Left ventricle myocardium inferior (tissue), 1 donor: ENCODE measurements around the gene ARHGAP42. TPM values are rescaled to one million over a fixed set of nuclear protein-coding genes. Genes with fewer than 3 reads are reported as not detected.
"Not testable (repeated sequence)": the region's sequence is repeated elsewhere in the genome, so short reads cannot be mapped to it uniquely, and the experiment has no call there.

Experiments used
- DNase-seq: peaks from one replicate; pipeline ENCODE4 v3.0.0-alpha.2; 2020
- H3K27ac ChIP-seq: fragments of 200-600 bp; replicated peaks from 2 replicates; pipeline ENCODE4 v1.8.0; 2021
- H3K27me3 ChIP-seq: fragments of 200-600 bp; 2 replicates; pipeline ENCODE4 v1.8.0; 2021; ENCODE audit warnings: low read depth
- H3K36me3 ChIP-seq: fragments of 200-600 bp; 2 replicates; pipeline ENCODE4 v1.8.0; 2021
- H3K4me1 ChIP-seq: fragments of 200-600 bp; 2 replicates; pipeline ENCODE4 v1.8.0; 2021
- H3K4me3 ChIP-seq: fragments of 200-600 bp; 2 replicates; pipeline ENCODE4 v1.8.0; 2021; ENCODE audit warnings: mild to moderate bottlenecking, moderate library complexity
- H3K9me3 ChIP-seq: fragments of 200-600 bp; replicated peaks from 2 replicates; pipeline ENCODE4 v1.8.0; 2021
- intact Hi-C: fragments of 100-400 bp; cut with micrococcal nuclease; formaldehyde crosslinking; loops from one replicate; pipeline ENCODE4 v1.11.0; 2022
- total RNA-seq: library from RNA; stranded (reverse); fragmentation: NEBNext Ultra II Directional; extraction: Animal tissue kit (Norgen Biotek cat#: 25700); gene quantifications from one replicate; pipeline ENCODE4 v1.2.1, GENCODE V29; 2021
- TF ChIP-seq, protein P1 (sequence below): fragments of 200-600 bp; IDR thresholded peaks from 2 replicates; pipeline ENCODE4 v1.8.0; 2021; ENCODE audit warnings: antibody characterized with exemption, mild to moderate bottlenecking, borderline replicate concordance
- donor health status: DM: no; HTN: yes; CAD: no; lungs with severe emphysema.

Gene ARHGAP42
- total RNA-seq, 1 donor from 2014 or later = 11.1 TPM

DNA sequence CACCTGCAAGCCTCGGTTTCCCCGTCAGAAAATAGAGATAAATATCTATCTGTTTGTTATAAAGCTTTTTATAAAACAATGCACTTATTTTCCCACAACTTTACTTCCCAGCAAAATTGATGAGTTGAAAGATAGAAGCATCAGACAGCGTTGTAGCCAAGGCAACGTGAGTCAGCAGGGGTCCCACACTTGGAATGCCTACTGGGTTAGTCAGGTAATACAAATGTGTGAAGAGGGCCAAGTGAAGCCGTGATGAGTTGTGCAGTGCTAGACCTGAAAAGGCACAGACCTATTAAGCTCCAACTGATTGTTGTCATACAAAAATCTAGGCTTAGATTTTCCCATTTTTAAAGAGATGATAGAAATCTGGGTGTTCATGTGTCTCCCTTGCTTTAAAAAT is 323.8 kb downstream of the ARHGAP42 start:
- Histone ChIP-seq H3K27me3 (no peaks in the 10 kb centered on the region), H3K4me1 (no peaks in the 10 kb centered on the region), H3K4me3 (no peak overlapping the region), H3K9me3 (no peaks in the 10 kb centered on the region), H3K36me3 (no peaks in the 10 kb centered on the region), H3K27ac (no peak overlapping the region)
- TF ChIP-seq, protein P1, sequence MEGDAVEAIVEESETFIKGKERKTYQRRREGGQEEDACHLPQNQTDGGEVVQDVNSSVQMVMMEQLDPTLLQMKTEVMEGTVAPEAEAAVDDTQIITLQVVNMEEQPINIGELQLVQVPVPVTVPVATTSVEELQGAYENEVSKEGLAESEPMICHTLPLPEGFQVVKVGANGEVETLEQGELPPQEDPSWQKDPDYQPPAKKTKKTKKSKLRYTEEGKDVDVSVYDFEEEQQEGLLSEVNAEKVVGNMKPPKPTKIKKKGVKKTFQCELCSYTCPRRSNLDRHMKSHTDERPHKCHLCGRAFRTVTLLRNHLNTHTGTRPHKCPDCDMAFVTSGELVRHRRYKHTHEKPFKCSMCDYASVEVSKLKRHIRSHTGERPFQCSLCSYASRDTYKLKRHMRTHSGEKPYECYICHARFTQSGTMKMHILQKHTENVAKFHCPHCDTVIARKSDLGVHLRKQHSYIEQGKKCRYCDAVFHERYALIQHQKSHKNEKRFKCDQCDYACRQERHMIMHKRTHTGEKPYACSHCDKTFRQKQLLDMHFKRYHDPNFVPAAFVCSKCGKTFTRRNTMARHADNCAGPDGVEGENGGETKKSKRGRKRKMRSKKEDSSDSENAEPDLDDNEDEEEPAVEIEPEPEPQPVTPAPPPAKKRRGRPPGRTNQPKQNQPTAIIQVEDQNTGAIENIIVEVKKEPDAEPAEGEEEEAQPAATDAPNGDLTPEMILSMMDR = no peak
- intact Hi-C loops = no loop called here
- DNase-seq = no peak

DNA sequence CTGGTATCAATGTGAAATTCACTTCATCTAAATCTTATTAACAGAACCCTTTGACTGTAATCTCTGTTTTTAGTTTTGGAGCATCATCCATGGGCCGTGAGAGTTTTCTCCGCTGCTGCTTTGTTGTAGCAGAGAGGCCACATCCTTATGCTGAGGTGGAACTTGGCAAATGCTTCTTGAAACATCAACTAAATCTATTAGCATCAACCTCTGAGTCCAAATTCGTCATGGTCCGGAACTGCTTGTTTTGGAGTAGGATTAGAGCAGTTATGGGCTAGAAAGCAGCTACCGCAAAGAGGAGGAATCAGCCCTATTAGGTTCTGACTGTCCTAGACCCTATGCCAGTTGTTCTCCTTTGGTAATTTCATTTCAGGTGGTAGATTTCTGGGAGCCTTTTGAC is 324.8 kb downstream of the ARHGAP42 start:
- no peaks in the 10 kb centered on the region for H3K36me3 ChIP-seq
- DNase-seq = no peak
- no peaks in the 10 kb centered on the region for H3K9me3 ChIP-seq
- H3K4me3 ChIP-seq = no peak overlapping the region
- H3K27me3 ChIP-seq = no peaks in the 10 kb centered on the region
- no peak overlapping the region for H3K27ac ChIP-seq
- TF ChIP-seq, protein P1 = no peak
- no peaks in the 10 kb centered on the region for H3K4me1 ChIP-seq
- intact Hi-C loops = no loop called here

DNA sequence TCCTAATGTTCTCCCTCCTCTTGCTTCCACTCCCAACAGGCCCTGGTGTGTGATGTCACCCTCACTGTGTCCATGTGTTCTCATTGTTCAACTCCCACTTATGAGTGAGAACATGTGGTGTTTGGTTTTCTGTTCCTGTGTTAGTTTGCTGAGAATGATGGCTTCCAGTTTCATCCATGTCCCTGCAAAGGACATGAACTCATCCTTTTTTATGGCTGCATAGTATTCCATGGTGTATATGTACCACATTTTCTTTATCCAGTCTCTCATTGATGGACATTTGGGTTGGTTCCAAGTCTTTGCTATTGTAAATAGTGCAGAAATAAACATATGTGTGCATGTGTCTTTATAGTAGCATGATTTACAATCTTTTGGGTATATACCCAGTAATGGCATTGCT is 326.6 kb downstream of the ARHGAP42 start:
- H3K27ac ChIP-seq, intact Hi-C loops: not testable (repeated sequence)

DNA sequence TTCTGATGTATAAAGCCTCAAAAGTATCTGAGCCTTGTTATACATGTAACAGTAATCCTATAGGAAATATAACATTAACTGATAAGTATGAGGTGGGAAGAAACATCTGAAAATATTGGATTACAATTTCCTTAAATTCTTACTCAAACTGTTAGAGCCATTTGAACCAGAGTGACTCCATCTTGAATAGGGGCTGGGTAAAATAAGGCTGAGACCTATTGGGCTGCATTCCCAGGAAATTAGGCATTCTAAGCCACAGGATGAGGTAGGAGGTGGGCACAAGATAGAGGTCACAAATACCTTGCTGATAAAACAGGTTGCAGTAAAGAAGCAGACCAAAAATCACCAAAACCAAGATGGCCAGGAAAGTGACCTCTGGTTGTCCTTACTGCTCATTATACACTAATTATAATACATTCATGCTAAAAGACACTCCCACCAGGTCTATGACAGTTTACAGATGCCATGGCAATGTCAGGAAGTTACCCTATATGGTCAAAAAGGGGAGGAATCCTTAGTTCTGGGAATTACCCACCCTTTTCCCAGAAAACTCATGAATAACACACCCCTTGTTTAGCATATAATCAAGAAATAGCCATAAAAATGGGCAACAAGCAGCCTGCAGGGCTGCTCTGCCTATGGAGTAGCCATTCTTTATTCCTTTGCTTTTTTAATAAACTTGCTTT is 327.7 kb downstream of the ARHGAP42 start:
- TF ChIP-seq, protein P1 = no peak
- no peak for DNase-seq
- Histone ChIP-seq H3K9me3 (no peaks in the 10 kb centered on the region), H3K27me3 (no peaks in the 10 kb centered on the region), H3K27ac (no peak overlapping the region), H3K4me1 (no peaks in the 10 kb centered on the region), H3K36me3 (no peaks in the 10 kb centered on the region), H3K4me3 (no peak overlapping the region)
- intact Hi-C loops = no loop called here

More for the DNA sequence above, 326.6 kb downstream of the ARHGAP42 start:
- not testable (repeated sequence) for H3K4me3 ChIP-seq, DNase-seq, H3K36me3 ChIP-seq, H3K9me3 ChIP-seq, H3K27me3 ChIP-seq, H3K4me1 ChIP-seq

DNA sequence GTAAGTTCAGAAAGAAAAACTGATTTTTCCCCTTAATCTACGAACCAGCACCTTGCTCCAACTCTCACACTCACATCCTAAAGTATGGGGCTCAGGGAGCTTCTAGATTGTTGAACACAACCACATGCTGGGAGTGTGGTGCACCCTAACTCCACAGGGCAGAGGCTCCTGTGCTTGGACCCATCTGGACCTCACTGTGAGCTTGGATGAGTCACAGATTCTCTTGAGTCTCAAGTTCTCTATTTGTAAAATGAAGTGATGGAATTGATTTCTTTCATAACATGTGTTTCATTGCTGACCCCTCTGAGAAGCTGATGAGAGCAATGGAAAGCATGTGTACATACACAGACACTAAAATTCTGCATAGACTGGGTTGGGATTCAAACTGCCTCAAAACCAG is 332.8 kb downstream of the ARHGAP42 start:
- no peak for DNase-seq
- intact Hi-C loops = no loop called here

DNA sequence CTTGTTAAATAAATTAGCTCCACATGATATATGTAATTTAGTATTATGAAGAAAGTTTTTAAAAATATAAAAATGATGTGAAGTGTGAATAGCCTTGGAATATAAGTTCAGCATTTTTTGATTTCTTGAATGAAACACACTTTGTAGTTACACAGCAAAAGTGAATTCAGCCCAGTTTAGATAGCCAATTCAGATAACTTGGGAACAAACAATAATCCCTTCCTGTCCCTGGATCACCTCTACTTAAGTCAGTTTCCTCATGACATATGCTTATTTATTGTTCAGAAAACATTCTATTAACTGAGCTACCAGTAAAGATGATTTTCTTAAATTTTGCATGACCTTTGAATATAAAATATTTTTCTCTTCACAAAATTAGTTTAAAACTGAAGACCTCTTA is 335.2 kb downstream of the ARHGAP42 start:
- peak overlapping the region; percentile 20 for H3K27ac ChIP-seq
- DNase-seq = no peak
- intact Hi-C loops = no loop called here
- no peaks in the 10 kb centered on the region for H3K9me3 ChIP-seq
- H3K36me3 ChIP-seq = no peaks in the 10 kb centered on the region
- no peaks in the 10 kb centered on the region for H3K27me3 ChIP-seq
- TF ChIP-seq, protein P1 = no peak
- peaks cover 12% of the 10 kb centered on the region for H3K4me1 ChIP-seq
- H3K4me3 ChIP-seq = no peak overlapping the region

More for the DNA sequence above, 332.8 kb downstream of the ARHGAP42 start:
- Histone ChIP-seq H3K27me3 (no peaks in the 10 kb centered on the region), H3K4me1 (peaks cover 12% of the 10 kb centered on the region), H3K27ac (no peak overlapping the region), H3K36me3 (no peaks in the 10 kb centered on the region), H3K4me3 (no peak overlapping the region), H3K9me3 (no peaks in the 10 kb centered on the region)
- TF ChIP-seq, protein P1 = no peak
